Measurements from ENCODE around the gene FAM107A.

FAM107A gene

GRCh38 chr3:58609990-58610389 lies 32.8 kb upstream of the FAM107A start:
- TF ChIP-seq CTCF (IDR thresholded peaks at IDR 0.05; ENCODE audit: low read depth, low read length, missing control alignments): no peak
- DNase-seq (ENCODE audit: low read depth): no peak
- H3K4me3 ChIP-seq (ENCODE audit: low read depth, low read length): no peak overlapping the region
- in situ Hi-C loops (cut with HindIII; ENCODE audit: low sequenced_read_pairs): no loop called here

GRCh38 chr3:58608648-58609047 lies 31.5 kb upstream of the FAM107A start:
- DNase-seq (ENCODE audit: low read depth): no peak
- in situ Hi-C loops (cut with HindIII; ENCODE audit: low sequenced_read_pairs): no loop called here
- no peak overlapping the region for H3K4me3 ChIP-seq (ENCODE audit: low read depth, low read length)
- TF ChIP-seq CTCF (IDR thresholded peaks at IDR 0.05; ENCODE audit: low read depth, low read length, missing control alignments): no peak

- TF ChIP-seq CTCF (IDR thresholded peaks at IDR 0.05; ENCODE audit: low read depth, low read length, missing control alignments): no peak
- in situ Hi-C loops (cut with HindIII; ENCODE audit: low sequenced_read_pairs): no loop called here
- DNase-seq (ENCODE audit: low read depth): no peak
- H3K4me3 ChIP-seq (ENCODE audit: low read depth, low read length): no peak overlapping the region
Observed at GRCh38 chr3:58607816-58608215, 30.6 kb upstream of the FAM107A start.

- in situ Hi-C loops (cut with HindIII; ENCODE audit: low sequenced_read_pairs): no loop called here
- H3K4me3 ChIP-seq (ENCODE audit: low read depth, low read length): no peak overlapping the region
- no peak for TF ChIP-seq CTCF (IDR thresholded peaks at IDR 0.05; ENCODE audit: low read depth, low read length, missing control alignments)
- no peak for DNase-seq (ENCODE audit: low read depth)
Observed at GRCh38 chr3:58606693-58607092, 29.5 kb upstream of the FAM107A start.

GRCh38 chr3:58604031-58604430 lies 26.8 kb upstream of the FAM107A start:
- in situ Hi-C loops (cut with HindIII; ENCODE audit: low sequenced_read_pairs): no loop called here
- no peak for TF ChIP-seq CTCF (IDR thresholded peaks at IDR 0.05; ENCODE audit: low read depth, low read length, missing control alignments)
- H3K4me3 ChIP-seq (ENCODE audit: low read depth, low read length): no peak overlapping the region
- DNase-seq (ENCODE audit: low read depth): no peak

GRCh38 chr3:58603606-58604005 lies 26.4 kb upstream of the FAM107A start:
- in situ Hi-C loops (cut with HindIII; ENCODE audit: low sequenced_read_pairs): no loop called here
- no peak for DNase-seq (ENCODE audit: low read depth)
- H3K4me3 ChIP-seq (ENCODE audit: low read depth, low read length): no peak overlapping the region
- TF ChIP-seq CTCF (IDR thresholded peaks at IDR 0.05; ENCODE audit: low read depth, low read length, missing control alignments): no peak

- no peak for TF ChIP-seq CTCF (IDR thresholded peaks at IDR 0.05; ENCODE audit: low read depth, low read length, missing control alignments)
Observed at GRCh38 chr3:58597770-58598310, 20.6 kb upstream of the FAM107A start.

More at GRCh38 chr3:58597770-58598310, 20.6 kb upstream of the FAM107A start:
- no peak for DNase-seq (ENCODE audit: low read depth)
- H3K4me3 ChIP-seq (ENCODE audit: low read depth, low read length): no peak overlapping the region
- in situ Hi-C loops (cut with HindIII; ENCODE audit: low sequenced_read_pairs): no loop called here

Measured in astrocyte of the cerebellum (primary cell).